Epidermal melanocyte (primary cell): ENCODE measurements around the gene UHMK1.
"Not testable (repeated sequence)": the region's sequence is repeated elsewhere in the genome, so short reads cannot be mapped to it uniquely, and the experiment has no call there.

Experiments used
- DNase-seq: peaks from one replicate; pipeline ENCODE4 v3.0.0; 2011; ENCODE audit warnings: low spot score; ENCODE audit not compliant: insufficient read length

Gene UHMK1, protein sequence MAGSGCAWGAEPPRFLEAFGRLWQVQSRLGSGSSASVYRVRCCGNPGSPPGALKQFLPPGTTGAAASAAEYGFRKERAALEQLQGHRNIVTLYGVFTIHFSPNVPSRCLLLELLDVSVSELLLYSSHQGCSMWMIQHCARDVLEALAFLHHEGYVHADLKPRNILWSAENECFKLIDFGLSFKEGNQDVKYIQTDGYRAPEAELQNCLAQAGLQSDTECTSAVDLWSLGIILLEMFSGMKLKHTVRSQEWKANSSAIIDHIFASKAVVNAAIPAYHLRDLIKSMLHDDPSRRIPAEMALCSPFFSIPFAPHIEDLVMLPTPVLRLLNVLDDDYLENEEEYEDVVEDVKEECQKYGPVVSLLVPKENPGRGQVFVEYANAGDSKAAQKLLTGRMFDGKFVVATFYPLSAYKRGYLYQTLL

DNA sequence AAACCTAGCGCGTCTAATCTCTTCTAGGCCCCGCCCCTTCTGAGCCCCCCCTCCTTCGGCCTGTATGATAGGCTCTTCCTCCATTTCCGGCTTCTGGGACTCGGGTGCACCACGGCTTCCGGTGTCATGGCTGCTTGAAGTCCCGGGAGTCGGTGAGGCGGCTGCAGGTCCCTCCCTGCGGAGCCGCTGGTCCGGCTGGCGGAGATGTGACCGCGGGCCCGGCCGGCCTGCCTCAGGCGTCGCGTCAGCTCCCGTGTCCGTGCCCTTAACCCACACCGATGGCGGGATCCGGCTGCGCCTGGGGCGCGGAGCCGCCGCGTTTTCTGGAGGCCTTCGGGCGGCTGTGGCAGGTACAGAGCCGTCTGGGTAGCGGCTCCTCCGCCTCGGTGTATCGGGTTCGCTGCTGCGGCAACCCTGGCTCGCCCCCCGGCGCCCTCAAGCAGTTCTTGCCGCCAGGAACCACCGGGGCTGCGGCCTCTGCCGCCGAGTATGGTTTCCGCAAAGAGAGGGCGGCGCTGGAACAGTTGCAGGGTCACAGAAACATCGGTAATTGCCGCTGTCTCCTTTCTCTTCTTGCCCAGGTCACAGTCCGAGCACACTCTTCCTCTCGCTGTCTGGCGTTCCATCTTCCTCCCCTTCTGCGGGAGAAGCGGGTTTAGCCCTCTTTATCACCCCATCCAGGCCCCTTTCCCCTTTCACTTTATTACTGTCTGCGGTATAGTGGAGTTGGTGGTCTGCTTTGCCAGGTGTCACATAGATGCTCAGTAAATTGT, at the start of gene UHMK1:
UHMK1 (plus strand) TSS at position 96 of the 773 bp plus-strand sequence; CDS start at position 279, 183 bp downstream.
- DNase-seq: peak; percentile 94

DNA sequence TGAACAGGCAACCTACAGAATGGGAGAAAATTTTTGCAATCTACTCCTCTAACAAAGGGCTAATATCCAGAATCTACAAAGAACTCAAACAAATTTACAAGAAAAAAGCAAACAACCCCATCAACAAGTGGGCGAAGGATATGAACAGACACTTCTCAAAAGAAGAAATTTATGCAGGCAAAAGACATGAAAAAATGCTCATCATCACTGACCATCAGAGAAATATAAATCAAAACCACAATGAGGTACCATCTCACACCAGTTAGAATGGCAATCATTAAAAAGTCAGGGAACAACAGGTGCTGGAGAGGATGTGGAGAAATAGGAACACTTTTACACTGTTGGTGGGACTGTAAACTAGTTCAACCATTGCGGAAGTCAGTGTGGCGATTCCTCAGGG, 43.3 kb upstream of the UHMK1 start:
- DNase-seq: not testable (repeated sequence)

DNA sequence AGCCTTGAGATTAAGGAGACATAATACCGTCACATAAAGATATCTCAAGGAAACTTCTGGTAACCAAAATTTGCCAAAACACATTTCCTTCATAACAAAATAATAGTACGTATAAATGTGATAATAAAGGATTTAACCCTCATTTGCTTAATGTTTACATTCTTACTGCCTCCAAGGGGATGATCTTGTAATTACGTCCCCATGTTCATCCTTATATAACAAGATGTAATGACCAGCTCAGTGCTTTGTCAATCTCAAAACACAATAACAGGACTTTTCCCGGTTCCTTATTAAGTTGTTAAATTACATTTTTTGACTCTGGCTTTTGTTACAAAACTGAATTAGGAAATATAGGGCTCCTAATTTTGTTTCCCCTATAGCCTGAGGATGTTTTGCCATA, 41.3 kb upstream of the UHMK1 start:
- DNase-seq: no peak

DNA sequence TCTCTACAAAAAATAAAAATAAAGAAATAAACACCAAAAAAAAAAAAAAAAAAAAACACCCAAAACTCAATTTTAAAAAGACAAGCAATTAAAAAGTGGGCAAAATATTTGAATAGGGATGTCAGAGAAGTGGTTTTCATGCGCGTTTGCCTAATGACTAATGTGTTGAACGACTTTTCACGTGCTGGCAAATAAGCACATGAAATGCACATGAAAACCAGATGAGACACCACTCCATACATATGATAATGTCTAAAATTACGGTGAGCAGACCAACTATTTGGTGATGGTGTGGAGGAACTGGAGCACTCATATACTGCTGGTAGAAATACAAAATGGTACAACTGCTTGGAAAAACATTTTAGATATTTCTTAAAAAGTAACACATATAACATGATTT, 39.4 kb upstream of the UHMK1 start:
- no peak for DNase-seq

DNA sequence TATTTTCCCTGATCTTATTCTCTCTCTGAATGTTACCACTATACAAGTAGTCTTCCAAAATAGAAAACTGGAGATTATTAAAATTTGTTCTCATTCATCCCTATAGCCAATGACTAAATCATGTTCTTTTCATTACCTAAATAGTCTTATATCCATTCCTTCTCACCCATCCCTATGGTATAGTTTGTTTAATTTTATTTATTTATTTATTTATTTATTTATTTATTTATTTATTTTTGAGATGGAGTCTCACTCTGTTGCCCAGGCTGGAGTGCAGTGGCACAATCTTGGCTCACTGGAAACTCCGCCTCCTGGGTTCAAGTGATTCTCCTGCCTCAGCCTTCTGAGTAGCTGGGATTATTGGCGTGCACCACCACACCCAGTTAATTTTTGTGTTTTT, 35.2 kb upstream of the UHMK1 start:
- DNase-seq: not testable (repeated sequence)

DNA sequence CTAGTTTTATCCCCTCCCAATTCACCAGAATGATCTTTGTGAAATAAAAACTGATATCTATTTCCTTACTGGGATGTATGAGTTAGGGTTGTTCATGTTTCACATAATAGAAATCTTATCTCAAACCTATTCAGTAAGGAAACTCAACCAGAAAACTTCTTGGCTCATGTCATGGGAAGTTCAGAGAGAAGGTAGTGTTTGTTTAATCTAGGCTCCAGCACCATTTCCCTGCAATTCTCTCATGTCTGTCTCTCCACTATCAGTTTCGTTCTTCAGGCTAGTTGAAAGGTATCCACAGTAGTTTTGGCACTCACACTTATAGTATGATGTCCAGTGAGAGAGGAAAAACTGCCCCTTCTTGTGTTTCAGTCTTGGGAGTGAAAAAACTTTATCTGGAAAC, 34.6 kb upstream of the UHMK1 start:
- no peak for DNase-seq

DNA sequence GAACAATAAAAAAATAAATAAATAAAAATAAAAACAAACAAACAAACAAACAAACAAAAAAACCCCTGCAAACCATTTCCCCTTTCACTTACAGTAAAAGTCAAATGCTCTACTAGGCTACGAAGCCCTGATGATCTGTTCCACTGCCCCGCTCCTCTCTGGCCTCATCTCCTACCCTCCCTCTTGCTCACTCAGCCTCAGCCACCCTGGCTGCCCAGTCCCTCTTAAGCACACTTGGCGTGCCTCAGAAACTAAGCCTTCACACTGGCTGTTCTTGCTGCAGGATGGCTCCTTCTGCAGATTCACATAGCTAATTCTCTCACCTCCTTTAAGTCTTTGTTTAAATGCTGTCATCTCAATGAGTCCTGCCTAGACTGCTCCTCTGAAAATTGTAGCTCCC, 30.8 kb upstream of the UHMK1 start:
- no peak for DNase-seq

DNA sequence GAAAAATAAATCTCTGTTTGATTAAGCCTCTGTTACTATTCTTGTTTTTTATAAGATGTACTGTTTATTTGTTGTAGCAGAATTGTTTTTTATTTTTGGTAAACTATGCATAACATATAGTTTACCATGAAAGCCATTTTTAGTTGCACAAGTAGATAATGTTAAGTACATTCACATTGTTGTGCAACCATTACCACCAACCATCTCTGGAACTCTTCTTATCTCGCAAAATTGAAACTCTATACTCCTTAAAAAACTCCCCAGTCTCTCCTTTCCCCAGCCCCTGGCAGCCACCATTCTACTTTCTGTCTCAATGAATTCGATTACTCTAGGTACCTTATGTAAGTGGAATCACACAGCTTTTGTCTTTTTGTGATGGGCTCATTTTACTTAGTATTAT, 27.4 kb upstream of the UHMK1 start:
- no peak for DNase-seq

DNA sequence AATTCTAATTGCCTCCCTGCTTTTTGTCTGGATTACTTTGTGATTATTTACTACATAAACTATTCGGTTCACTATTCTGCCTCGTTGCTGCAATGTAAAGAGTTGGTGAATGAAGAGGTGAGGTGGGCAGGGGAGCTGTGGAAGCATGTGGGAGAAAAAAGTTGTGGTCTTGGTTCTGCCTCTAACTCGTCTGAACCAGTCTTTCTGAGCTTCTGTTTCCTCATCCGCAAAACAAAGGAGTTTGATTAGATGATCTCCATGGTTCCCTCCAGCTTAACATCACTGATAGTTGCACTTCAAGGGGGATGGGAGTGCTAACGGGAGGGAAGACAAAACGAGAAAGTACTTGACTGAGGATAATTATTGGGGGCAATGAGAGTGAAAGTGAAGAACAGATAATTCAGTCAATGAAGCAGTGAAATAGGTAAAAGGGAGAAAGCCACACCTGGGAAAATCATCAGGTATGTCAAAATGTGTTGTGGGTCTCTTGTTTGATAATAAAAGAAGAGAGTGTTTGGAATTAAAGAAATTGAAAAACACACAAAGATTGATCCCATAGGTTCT, 26.2 kb upstream of the UHMK1 start:
- no peak for DNase-seq

DNA sequence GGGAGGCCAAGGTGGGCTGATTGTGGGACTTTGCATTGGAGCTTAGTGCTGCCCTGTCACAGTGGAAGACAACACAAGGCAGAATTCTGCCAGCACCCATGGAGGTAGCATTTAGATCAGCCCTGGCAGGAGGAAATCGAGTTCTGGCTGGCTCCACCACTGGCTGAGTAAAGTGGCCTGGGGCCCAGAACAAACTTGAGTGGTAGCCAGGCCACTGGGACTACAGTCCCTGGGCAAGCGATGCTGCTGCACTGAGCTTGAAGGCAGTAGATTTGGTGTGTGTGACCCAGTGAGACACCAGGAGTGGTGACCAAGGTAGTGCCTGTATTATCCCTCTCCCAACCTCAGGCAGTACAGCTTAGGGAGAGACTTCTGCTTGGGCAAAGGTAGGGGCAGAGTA, 22.5 kb upstream of the UHMK1 start:
- no peak for DNase-seq

DNA sequence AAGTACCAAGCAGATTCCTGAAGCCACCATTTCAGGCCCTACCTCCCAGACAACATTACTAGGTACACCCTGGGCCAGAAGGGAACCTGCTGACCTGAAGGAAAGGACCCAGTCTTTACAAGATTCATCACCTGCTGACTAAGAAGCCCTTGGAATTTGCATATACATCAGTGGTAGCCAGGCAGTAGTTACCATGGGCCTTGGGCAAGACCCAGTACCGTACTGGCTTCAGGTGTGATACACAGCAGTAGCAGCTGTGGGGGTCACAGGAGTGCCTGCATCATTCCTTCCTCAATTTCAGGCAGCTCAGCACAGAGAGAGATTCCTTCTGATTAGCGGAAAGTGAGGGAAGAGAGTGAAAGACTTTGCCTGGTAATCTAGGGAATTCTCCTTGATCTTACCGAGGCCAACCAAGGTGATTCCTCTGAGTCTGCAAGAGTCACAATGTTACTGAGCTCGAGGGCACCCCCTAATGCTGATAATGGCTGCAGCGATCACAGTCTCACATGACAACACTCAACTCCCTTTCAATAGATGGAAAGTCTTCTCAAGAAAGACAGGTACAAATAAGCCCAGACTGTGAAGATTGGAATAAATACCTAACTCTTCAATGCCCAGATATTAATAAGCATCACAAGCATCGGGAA, 22.0 kb upstream of the UHMK1 start:
- no peak for DNase-seq

DNA sequence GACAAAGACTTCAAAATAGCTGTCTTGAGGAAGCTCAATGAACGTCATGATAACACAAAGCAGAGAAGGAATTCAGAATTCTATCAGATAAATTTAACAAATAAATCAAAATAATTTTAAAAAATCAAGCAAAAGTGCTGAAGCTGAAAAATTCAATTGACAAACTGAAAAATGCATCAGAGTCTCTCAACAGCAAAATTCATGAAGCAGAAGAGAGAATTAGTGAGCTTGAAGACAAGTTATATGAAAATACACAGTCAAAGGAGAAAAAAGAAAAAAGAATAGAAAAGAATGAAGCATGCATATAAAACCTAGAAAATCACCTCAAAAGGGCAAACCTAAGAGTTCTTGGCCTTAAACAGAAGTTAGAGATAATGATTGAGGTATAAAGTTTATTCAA, 21.0 kb upstream of the UHMK1 start:
- no peak for DNase-seq

DNA sequence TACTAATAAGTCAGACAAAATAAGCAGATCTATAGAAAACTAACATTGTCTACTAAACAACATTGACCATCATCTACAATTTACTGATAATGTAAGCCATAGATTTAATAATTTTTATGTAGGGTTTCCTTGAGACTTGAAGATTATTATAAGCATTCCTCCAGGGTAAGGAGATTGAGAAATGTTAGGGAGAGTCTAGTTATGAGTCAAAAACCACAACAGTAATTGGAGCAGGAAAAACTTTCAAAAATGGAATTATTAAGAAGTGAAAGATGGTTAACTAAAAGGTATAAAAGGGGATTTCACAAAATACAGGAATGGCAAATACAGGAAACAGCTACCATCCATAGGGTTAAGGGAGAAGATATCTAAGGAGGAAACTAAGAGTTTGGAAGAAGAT, 12.4 kb upstream of the UHMK1 start:
- DNase-seq: no peak

DNA sequence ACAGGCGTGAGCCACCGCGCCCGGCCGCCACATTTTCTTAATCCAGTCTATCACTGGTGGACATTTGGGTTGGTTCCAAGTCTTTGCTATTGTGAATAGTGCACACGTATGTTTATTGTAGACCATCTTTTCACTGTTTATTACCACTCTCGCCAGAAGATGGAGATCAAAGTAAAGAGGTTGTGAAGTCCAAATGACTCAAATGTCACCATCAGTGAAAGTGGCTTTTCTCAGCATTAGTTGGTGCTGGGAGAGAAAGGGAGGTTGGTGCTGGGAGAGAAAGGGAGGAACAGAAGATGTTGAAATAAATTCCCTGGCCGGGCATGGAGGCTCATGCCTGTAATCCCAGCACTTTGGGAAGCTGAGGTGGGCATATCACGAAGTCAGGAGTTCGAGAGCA, 10.4 kb upstream of the UHMK1 start:
- no peak for DNase-seq

DNA sequence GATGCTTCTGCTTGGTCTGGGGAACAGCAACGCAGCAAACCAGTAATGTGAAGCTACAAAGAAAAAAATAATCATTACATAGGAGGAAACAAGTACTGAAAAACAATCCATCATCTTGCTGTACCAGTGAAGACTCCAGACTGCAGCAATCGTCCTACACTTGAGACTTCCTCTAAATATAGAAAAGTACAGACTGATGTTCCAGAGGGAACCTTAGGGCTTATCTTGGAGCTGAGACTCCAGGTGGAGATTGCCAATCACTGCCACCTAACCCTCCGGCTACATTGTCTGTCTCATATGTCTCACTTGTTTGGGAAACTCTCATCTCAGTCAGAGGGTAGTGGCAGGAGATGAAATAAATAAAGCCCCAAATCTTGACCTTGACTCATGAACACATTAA, 9.4 kb upstream of the UHMK1 start:
- no peak for DNase-seq

DNA sequence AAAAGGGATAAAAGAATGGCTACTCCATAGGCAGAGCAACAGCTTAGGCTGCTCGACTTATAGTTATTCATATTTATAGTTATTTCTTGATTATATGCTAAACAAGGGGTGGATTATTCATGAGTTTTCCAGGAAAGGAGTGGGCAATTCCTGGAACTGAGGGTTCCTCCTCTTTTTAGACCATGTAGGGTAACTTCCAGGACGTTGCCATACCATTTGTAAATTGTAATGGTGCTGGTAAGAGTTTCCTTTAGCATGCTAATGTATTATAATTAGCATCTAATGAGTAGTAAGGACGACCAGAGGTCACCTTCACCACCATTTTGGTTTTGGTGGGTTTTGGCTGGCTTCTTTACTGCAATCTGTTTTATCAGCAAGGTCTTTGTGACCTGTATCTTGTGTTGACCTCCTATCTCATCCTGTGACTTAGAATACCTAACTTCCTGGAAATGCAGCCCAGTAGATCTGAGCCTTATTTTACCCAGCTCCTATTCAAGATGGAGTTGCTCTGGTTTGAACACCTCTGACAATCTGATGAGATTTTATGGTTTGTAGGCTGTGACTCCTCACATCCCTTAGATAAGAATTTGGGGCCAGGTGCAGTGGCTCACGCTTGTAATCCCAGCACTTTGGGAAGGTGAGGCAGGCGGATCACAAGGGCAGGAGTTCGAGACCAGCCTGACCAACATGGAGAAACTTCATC, 1.9 kb upstream of the UHMK1 start:
- DNase-seq: not testable (repeated sequence)

DNA sequence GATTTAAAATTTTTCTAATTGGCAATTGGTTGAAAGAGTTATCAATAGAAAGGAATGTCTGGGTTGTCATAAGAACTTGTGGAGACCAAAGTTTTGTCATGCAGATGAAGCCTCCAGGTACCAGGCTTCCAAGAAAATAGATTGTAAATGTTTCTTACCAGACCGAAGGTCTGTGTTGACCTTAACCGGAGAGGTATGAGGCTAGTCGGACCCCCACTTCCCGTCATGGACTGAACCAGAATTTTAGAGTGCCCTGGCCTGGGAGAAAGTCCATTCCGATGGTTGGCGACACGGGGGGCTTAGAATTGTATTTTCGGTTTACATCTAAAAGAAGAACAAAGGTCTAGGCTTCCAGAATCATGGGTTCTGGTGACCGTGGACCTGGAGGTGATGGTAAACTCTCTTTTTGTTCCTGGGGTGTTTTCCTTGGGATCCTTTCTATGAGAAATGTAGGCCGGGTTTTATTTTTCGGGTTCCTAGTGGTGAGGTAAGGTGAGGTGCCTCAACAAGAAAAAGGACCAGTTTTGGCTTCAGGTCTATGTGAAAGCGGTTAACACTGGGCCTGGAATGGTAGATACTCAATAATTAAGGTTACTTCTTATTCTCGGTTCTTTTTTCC, 405 bp upstream of the UHMK1 start:
- DNase-seq: no peak

DNA sequence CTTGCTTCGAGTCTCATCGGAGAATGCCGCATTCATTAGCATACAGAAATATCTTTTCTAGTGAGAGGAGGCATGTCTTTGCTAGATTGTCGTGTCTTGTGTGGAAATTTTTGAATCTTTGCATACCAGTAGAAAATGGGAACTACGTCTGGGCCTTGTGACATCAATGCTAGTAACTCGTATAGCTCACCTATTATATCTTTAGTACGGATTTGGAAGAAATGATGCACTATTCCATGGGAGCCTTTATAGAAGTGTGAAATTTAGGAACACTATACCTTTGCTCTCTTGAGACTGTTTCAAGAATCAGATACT, 835 bp downstream of the UHMK1 start:
- DNase-seq: no peak

DNA sequence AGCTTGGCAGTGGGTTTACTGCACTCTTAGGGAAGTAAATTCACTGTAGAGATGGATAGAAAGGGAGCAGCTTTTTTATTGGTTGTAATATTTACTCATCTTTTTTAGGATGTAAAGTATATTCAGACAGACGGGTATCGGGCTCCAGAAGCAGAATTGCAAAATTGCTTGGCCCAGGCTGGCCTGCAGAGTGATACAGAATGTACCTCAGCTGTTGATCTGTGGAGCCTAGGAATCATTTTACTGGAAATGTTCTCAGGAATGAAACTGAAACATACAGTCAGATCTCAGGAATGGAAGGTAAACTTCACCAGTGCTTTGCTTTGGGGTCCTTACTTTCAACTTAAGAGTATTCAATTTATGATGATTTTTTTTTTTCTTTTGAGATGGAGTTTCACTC, 3.2 kb downstream of the UHMK1 start:
- no peak for DNase-seq

DNA sequence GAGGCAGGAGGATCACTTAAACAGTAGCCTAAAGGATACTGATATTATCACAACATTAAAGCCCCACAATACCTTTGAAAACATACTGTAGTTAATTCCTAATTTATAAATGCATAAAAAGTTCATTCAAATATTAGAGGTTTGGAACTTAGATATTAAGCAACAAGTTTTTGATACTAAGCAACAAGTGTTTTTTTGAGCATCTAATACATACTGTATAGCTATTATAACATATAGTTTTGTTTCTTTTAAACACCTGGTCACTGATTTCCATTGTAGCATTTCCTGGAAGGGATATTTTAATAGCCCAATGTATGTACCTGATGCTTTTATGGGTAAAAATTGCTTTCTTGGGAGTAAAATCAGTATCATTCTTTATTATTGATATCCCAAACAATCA, 4.5 kb downstream of the UHMK1 start:
- DNase-seq: no peak

DNA sequence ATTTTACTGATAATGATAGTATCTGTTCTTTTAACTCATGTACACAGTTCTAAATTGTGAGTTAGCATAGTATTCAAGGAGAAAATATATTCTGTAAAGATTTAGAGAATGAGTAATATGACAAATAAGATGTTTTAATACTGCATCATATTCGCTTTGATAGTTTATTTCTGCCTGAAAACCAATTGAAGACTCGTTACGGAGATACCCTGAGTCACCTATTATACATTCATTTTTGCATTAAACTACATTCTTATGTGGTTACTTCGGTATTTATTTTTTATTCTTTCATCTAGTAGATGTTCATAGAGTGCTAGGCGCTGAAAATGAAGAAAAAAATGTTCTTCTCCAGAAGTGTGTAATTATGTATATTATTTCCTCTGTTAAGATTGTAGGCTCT, 5.3 kb downstream of the UHMK1 start:
- DNase-seq: no peak
